Limb (tissue), 2 donors: ENCODE measurements around the gene MAD1L1.

Experiments used
- DNase-seq, 2 donors: peaks; one replicate each; pipeline ENCODE4 v3.0.0-alpha.2; 2016; ENCODE audit errors: extremely low spot score in 2 of 2

MAD1L1 gene

GRCh38 chr7:2158331-2159175, 74.2 kb downstream of the MAD1L1 start:
- no peak for DNase-seq

DNA sequence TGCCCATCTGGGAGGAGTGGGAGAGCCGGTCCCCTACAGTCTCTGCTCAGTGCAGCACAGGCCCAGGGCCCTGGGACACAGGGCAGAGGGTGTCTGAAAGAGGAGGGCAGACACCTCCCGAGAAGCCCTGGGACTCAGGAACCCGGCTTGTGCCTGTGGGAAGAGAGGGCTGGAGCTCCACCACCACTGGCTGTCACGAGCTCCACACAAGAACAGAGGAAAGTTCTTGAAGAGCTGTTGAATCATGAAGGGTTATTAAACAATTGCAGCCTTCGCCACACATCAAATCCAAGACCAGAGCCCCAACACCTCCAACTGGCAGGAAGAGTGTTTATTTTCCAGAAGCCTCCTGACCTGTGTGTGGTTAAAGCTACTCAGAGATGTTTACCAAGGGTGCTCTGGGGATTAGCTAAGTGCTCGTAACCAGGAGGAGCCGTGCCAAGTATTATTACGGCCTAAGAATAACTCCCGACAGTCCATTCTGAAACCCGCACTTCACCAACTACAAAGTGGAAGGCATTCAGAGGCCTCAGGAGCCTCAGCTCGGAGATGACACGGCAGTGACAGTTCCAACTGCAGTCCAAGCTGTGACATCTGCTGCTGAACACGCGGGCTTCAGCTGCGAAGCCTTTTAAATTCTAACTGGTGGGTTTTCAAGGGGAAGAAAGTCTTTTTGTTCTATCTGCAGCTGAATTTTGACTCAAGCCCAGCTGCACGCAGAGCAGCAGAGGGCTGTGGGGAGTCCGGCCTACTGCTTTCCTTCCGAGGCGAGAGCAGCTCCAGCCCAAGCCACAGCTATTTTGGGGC, 75.1 kb downstream of the MAD1L1 start:
- peak; percentile 57 to 62 for DNase-seq

- no peak for DNase-seq
Observed at GRCh38 chr7:2156756-2157472, 75.8 kb downstream of the MAD1L1 start.

DNA sequence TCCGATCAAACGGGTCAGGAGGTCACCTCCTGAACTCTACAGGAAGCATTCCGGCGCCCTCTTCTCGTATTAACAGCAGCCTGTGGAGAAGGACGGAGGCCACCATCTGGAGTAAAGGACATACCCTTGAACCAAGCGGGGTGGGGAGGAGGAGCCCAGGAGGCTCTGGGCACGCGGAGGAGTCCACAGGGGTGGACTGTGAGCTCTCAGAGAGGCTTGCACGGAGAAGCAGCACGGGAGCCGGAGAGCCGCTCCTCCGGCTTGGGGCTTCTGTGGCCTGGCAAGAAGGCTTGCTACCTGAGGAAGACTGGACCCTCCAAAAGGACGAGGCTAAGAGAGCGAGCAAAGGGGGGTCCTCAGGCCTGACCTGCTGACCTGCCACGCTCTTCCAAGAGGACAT, 77.9 kb downstream of the MAD1L1 start:
- no peak for DNase-seq

DNA sequence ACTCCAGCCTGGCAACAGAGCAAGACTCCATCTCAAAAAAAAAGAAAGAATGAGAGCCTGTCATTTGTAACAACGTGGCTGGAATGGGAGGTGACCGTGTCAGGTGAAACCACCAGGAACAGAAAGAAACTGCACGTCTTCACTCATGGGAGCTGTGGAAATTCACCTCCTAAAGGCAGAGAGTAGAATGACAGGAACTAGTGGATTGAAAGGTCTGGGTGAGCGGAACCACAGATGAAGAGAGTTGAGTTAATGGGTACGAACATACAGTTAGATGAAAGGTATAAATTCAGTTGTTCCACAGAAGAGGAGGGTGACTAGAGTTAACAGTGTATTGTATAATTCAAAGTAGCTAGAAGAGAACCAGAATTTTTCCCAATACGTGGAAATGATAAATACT, 78.6 kb downstream of the MAD1L1 start:
- DNase-seq, result no peak

- DNase-seq, result no peak
Observed at GRCh38 chr7:2152646-2153045, 80.1 kb downstream of the MAD1L1 start.

DNA sequence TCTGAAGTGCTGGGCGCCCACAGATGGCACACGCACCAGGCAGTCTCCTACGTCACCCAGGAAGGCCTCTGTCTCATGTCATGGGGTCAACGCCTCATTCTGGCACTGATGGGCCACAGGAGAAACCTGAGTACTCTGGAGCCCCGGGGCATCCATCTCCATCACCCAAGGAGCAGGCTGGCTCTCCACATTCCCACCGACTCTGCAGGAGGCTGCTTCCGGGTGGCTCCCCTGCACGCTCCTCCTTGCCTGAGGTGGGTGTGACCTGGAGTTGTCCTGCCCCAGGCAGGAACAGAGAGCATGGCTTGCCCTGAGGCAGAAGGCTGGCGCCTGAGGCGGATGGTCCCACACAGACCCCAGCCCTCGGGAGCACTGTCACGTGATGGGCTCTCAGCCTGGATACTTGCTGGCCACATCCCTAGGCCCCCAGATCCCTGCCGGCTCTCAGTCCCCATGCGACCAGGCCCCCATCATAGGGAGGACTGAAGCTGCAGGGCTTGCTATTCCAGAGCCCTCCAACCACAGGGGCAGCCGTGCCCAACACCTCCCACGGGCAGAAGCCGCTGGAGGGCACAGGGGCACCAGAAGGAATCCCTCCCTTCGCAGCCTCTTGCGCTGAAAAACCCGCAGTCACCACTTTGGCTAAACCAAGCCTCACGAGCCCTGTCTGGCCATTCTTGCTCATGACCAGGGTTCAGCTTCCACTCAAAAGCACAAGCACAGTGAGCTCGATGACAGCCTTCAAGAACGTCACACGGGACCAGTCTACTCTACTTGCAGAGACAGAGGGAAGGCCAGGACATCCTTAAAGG, 80.7 kb downstream of the MAD1L1 start:
- no peak for DNase-seq

DNA sequence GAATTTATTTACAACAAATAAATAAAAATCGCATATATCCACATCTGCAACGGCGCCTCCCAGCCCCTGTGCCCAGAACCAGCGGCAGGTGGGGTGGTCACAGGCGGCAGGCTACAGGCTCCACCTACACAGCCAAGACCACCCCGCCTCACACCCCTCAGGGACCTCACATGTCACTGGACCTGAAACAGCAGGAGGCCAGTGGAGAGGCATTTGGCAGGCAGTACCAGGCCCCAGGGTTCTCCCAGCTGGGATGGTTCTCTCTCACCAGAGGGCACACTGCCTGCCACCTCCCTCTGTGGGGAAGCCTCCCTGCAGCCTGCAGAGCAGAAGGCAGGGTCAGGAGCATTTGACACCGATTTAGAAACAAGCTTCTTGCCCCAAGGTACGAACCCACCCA, 81.5 kb downstream of the MAD1L1 start:
- DNase-seq, result no peak

- DNase-seq, result no peak
Observed at GRCh38 chr7:2150445-2150815, 82.3 kb downstream of the MAD1L1 start.

GRCh38 chr7:2149672-2150444, 82.9 kb downstream of the MAD1L1 start:
- DNase-seq, result no peak

DNA sequence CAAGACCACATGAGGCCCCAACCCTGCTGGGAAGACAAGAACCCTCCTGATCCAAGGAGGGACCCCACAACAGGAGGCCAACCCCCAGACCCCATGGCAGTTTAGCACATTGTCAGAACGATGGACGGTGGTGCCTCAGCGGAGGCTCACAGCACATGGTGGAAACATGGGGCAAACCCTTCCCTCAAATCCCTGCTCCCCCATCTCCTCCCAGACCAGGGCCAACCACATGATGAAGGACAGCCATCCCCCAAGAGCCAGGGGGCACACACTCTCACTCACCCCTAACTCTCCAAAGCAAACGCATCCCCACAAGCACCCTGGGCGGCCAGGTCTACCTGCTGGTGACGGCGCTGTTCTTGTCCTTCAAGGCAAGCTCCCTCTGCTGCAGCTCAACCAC, 83.9 kb downstream of the MAD1L1 start:
- no peak for DNase-seq

DNA sequence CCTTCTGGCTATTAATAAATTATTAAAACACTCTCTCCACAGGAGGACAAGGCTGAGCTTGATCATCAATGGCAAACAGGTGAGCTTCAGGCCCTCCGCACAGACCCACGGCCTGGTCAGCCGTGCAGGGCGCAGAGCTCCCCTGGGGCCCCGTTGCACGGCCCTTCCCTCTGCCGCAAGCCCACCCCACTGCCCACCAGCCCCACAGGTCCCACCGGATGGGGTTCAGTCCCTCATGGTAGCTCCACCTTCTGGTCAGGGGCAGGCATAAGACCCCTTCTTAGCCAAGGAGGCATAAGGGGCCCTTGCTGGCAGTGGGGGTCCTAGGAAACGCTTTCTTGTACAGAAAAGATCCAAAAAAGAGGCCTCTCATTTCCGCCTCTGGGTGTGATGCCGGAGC, 84.6 kb downstream of the MAD1L1 start:
- no peak for DNase-seq

DNA sequence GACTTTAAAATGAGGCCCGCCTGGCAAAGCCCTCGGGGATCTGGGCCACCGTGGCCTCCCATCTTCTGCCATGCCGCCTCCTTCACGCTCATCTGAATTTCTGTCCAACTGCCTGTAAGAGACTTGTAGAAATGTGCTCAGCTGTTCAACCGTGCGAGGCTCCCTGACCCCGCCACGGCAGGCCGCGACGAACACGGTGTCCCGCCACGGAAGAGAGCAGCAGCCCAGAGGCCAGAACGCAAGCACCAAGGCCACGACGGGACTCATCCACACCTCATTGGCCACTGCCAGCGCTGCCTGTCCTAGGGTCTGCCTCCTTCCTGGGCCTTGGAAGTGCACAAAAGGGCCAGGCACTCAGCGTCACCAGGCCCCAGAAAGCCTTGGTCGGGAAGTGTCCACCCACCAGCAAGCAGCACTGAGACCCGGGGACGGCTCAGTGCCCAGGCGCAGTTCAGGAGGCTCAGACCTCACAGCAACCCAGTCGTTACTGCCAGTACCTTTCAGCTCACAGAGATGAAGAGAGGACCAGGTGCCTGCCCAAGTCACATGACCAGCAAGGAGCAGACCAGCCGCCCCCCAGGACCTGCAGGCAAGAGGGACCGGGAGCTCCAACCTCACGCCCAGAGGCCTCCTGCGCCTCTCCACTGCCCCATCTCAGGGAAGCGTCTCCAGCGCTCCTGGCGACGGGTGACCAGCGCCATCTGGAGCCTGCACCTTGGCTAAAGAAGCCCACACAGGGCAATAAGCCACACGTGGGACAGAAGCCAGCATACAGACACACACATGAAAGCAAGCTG, 85.9 kb downstream of the MAD1L1 start:
- DNase-seq, result no peak

DNA sequence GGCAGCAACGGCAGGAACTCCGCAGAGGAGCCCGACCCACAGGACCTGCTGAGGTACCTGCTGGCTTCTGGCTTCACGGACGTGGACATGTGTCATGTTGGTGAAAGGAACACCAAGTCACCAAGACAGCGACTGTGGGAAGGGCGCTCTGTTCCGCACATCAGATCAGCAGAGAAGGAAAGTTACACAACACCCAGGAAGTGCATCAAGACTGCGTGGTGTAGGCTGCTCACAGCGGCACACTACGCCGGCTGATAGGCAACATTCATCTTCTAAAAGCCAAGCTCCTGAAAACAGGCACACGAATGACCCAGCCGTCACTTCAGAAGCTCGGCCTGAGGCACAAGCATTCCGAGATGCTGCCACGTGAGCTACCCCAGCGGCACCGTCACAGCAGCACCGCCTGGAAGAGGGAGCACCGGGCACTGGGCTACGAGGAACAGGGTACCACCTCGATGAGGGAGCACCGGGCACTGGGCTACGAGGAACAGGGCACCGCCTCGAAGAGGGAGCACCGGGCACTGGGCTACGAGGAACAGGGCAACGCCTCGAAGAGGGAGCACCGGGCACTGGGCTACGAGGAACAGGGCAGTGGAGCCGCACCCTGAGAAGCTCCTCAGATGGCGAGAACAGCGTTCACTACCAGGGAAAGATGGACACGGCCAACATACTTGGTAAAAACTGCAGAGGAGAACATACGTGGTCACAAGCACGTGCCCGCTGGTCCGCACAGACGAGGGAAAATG, 86.7 kb downstream of the MAD1L1 start:
- DNase-seq, result no peak

- DNase-seq, result no peak
Observed at GRCh38 chr7:2144926-2145325, 87.8 kb downstream of the MAD1L1 start.

DNA sequence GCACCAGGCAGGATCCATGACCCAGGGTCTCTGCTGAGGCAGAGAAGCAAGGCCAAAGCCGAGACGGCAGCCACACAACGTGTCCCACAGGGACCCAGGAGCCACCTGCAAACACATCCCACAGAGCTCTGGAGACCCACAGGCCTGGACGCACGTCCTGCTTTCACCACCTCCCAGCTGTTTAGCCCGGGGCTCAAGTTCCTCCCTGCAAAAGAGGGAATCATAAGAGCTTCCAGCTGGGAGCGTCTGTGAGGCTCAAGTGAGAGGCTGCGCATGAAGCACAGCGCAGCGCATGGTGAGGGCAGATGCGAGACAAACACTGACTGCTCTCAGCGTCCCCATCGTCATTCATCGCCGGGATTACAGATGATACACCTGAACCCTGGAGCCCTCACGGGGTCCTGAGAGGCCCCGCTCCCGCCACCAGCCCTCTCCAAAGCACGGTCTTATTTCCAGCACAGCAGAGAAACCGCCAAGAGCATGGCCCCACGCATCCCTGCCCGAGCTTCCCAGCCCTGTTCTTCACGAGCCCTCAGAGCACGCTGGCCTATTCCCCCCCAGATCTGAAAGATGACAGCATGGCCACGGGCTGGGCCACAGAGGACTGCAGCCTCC, 88.7 kb downstream of the MAD1L1 start:
- DNase-seq, result peak in 1 of 2 donors; percentile 35

DNA sequence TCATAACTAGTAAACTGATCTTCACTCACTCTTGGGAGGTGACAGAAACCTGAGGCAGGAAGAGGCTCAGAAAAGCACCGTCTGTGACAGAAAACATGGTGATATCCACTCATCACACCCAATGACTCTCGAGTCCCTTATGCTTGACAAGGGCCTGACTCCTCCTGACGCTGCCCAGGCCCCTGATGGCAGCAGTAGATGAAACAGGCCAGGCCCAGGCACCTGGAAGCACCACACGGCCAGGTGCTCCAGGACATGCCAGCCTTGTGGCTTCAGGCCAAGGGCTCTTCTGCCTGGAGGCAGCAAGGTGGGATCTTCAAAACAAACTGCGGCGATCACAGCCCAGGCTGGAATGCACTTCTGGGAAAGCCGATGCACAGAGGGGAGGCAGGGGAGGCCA, 89.3 kb downstream of the MAD1L1 start:
- DNase-seq, result no peak

DNA sequence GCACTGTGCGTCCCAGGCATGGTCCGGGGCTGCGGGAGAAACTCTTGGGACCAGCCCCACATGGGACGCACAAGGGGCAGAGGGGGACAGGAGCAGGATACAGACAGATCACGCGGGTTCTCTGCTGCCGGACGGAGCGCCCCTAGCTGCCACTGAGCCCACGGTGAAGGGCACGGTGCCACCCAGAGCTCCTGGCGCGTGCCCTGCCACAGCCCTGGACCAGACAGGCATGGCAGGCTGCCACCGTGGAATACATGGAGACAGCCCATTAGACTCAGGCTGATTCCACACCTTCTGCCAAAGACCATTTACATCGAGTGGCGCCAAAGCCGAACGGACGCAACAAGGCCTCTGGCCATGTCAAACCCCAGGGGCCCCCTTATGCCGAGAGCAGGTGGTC, 90.4 kb downstream of the MAD1L1 start:
- no peak for DNase-seq

DNA sequence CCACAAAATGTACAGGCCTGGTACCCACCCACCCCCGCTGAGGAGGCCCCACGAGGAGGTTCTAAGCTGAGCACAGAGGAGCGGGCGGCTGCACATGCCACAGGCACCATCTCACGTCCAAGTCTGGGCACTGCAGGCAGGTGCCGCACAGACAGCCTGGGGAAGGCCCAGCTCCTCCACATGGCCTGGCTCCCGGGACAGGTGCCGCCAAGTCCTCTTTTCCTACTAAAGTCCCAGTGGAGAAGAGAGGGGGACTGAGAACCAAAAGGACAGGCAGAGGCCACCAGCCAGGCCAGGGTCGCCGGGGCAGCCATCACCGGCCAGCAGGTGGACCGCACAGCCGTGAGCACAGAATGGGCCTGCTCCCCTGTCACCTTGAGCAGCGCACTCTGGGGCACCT, 91.1 kb downstream of the MAD1L1 start:
- DNase-seq, result no peak
